Measurements from ENCODE around the gene COBLL1.

DNA sequence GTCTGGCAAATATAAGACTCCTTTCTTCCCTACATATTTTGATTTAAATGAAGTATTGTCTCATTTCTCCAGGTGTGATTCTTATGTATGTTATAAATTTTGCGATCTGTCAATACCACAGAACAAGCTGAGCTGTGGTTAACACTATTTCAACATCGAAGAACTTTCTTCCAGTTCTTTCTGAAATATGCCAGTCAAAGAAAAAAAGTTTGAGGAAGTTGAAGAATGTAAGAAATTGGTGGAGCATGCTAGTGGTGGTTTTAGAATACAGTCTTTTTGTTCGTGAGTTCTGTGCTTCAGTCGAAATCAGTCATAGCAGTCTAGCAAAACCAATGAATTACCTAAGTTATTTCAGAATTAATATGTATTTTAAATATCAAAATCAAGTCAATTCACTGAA lies 8.6 kb upstream of the COBLL1 start:
- TF ChIP-seq CTCF (IDR thresholded peaks at IDR 0.05), result no peak
- TF ChIP-seq EZH2 (IDR thresholded peaks at IDR 0.05), result no peak

Measured in neural progenitor cell (in vitro differentiated cells).